Left lung (tissue), 10 donors: ENCODE data around the gene RALA. TPM values are rescaled to one million over a fixed set of nuclear protein-coding genes. Genes with fewer than 3 reads are reported as not detected.
"Not testable (repeated sequence)": the region's sequence is repeated elsewhere in the genome, so short reads cannot be mapped to it uniquely, and the experiment has no call there.

ENCODE experiments used
- ATAC-seq: fragments of 200-7000 bp; cut with Tn5 transposase; one replicate; pipeline ENCODE4 v1.9.1; 2020; ENCODE audit warnings: moderate library complexity
- DNase-seq, 4 donors: peaks; one replicate each; pipeline ENCODE4 v3.0.0-alpha.2; 2013 to 2020
- H3K27ac ChIP-seq, 2 donors: fragments of 200-600 bp; sonication (generic) in 1 of 2; one replicate each; pipeline versions ENCODE4 v1.5.0 to v1.8.0; 2020 to 2021
- H3K27me3 ChIP-seq, 2 donors: fragments of 200-600 bp; sonication (generic) in 1 of 2; one replicate each; pipeline versions ENCODE4 v1.5.0 to v1.8.0; 2020 to 2021
- H3K36me3 ChIP-seq, 2 donors: fragments of 200-600 bp; sonication (generic) in 1 of 2; one replicate each; pipeline versions ENCODE4 v1.5.0 to v1.8.0; 2020 to 2021
- H3K4me1 ChIP-seq, 2 donors: fragments of 200-600 bp; one replicate each; pipeline ENCODE4 v1.8.0; 2021
- H3K4me3 ChIP-seq, 2 donors: fragments of 200-600 bp; sonication (generic) in 1 of 2; one replicate each; pipeline versions ENCODE4 v1.5.0 to v1.8.0; 2020 to 2021; ENCODE audit warnings: mild to moderate bottlenecking in 1 of 2
- H3K9me3 ChIP-seq, 2 donors: fragments of 200-600 bp; sonication (generic) in 1 of 2; one replicate each; pipeline versions ENCODE4 v1.5.0 to v1.8.0; 2020 to 2021
- CTCF ChIP-seq, 2 donors: fragments of 200-600 bp; sonication (generic) in 1 of 2; IDR thresholded peaks; one replicate each; pipeline versions ENCODE4 v1.5.0 to v1.8.0; 2021; ENCODE audit warnings: antibody characterized with exemption in 2 of 2
- intact Hi-C, 2 donors: fragments of 100-400 bp; cut with DNase I; formaldehyde crosslinking; loops; one replicate each; pipeline versions ENCODE4 v1.11.2 to v1.14.2; 2022
- polyA plus RNA-seq, 6 donors: library from polyadenylated mRNA; unstranded; fragments of 120-200 nt; gene quantifications; one replicate each; pipeline ENCODE4 v1.2.1, GENCODE V29; 2013; ENCODE audit not compliant: insufficient read length in 6 of 6
- total RNA-seq, 2 donors: library from RNA; stranded (reverse); fragmentation: NEBNext Ultra II Directional; extraction: Animal tissue kit (Norgen Biotek cat#: 25700); gene quantifications; one replicate each; pipeline ENCODE4 v1.2.1, GENCODE V29; 2021
- donor health status: DM: no; HTN: yes; CAD: no.
- donor health status: DM: no; HTN: no; CAD: no.

The RALA gene
- total and polyA plus RNA-seq, 8 donors, result 45.8 to 114 (median 91.5) TPM

GRCh38 chr7:39678930-39679709, 55.7 kb downstream of the RALA start:
- Histone ChIP-seq H3K27me3 (no peaks in the 10 kb centered on the region), H3K36me3 (no peaks in the 10 kb centered on the region), H3K4me1 (peaks cover 10 to 34% of the 10 kb centered on the region in 2 donors), H3K9me3 (peaks cover 0 to 3% of the 10 kb centered on the region in 2 donors), H3K4me3 (no peak overlapping the region), H3K27ac (no peak overlapping the region)
- DNase-seq, result no peak
- TF ChIP-seq CTCF (IDR thresholded peaks at IDR 0.05), result no peak
- intact Hi-C loops, result no loop called here
- no peak for ATAC-seq

- H3K36me3 ChIP-seq, ATAC-seq, intact Hi-C loops, H3K9me3 ChIP-seq, H3K4me3 ChIP-seq, DNase-seq, H3K27ac ChIP-seq, H3K27me3 ChIP-seq: not testable (repeated sequence)
- peaks cover 13 to 28% of the 10 kb centered on the region in 2 donors for H3K4me1 ChIP-seq
Observed at GRCh38 chr7:39679874-39680273, 56.5 kb downstream of the RALA start.

- peaks cover 0 to 2% of the 10 kb centered on the region in 2 donors for H3K9me3 ChIP-seq
- intact Hi-C loops, result no loop called here
- H3K27ac ChIP-seq, result no peak overlapping the region
Observed at GRCh38 chr7:39681887-39682441, 58.6 kb downstream of the RALA start.

GRCh38 chr7:39683216-39683845, 60.0 kb downstream of the RALA start:
- peak in 2 of 4 donors; percentile 62 to 65 for DNase-seq
- peak overlapping the region in 1 of 2 donors; percentile 22 for H3K27ac ChIP-seq

More at GRCh38 chr7:39681887-39682441, 58.6 kb downstream of the RALA start:
- no peak for ATAC-seq
- Histone ChIP-seq H3K4me3 (no peak overlapping the region), H3K27me3 (no peaks in the 10 kb centered on the region), H3K4me1 (peaks cover 13 to 28% of the 10 kb centered on the region in 2 donors), H3K36me3 (no peaks in the 10 kb centered on the region)
- no peak for DNase-seq
- TF ChIP-seq CTCF (IDR thresholded peaks at IDR 0.05), result no peak

More at GRCh38 chr7:39683216-39683845, 60.0 kb downstream of the RALA start:
- ATAC-seq, result peak; percentile 63
- Histone ChIP-seq H3K4me1 (peaks cover 13 to 28% of the 10 kb centered on the region in 2 donors), H3K4me3 (no peak overlapping the region), H3K9me3 (no peaks in the 10 kb centered on the region), H3K36me3 (peaks cover 0 to 4% of the 10 kb centered on the region in 2 donors), H3K27me3 (no peaks in the 10 kb centered on the region)
- no peak for TF ChIP-seq CTCF (IDR thresholded peaks at IDR 0.05)
- intact Hi-C loops, result no loop called here
